Endometrial microvascular endothelial cells (primary cell): ENCODE data around the gene IFTAP. TPM values are rescaled to one million over a fixed set of nuclear protein-coding genes. Genes with fewer than 3 reads are reported as not detected.
"Not testable (repeated sequence)": the region's sequence is repeated elsewhere in the genome, so short reads cannot be mapped to it uniquely, and the experiment has no call there.

Source experiments
- in situ Hi-C: cut with HindIII; loops from 2 replicates; pipeline ENCODE4 v1.10.0; 2017; ENCODE audit warnings: low sequenced_read_pairs, low pct_unique_long_range_greater_than_20kb; ENCODE audit errors: inconsistent ontology term
- total RNA-seq: library from RNA; depleted of rRNA; stranded (reverse); fragments of >200 nt; gene quantifications from one replicate; pipeline ENCODE4 v1.2.3, GENCODE V29; 2015; ENCODE audit errors: inconsistent ontology term

The IFTAP gene
- total RNA-seq = 38.7 TPM

- in situ Hi-C loops = no loop called here
These were observed at the start of gene IFTAP for GRCh38 chr11:36594316-36594989. TSS of gene IFTAP (plus strand) at chr11:36594502. CDS start at chr11:36610104, 15,602 bp downstream.

- in situ Hi-C loops = no loop called here
These were observed 43.8 kb upstream of the IFTAP start for GRCh38 chr11:36550385-36551115.

- in situ Hi-C loops = not testable (repeated sequence)
These were observed 36.9 kb upstream of the IFTAP start for GRCh38 chr11:36557390-36557789.

GRCh38 chr11:36557991-36558390 is 36.3 kb upstream of the IFTAP start:
- in situ Hi-C loops = no loop called here

- in situ Hi-C loops = no loop called here
These were observed 35.5 kb upstream of the IFTAP start for GRCh38 chr11:36558571-36559413.

GRCh38 chr11:36564376-36565030 is 29.8 kb upstream of the IFTAP start:
- in situ Hi-C loops = no loop called here

- in situ Hi-C loops = no loop called here
These were observed 29.2 kb upstream of the IFTAP start for GRCh38 chr11:36565031-36565610.

GRCh38 chr11:36566407-36567053 is 27.8 kb upstream of the IFTAP start:
- in situ Hi-C loops = no loop called here

- in situ Hi-C loops = no loop called here
These were observed 26.6 kb upstream of the IFTAP start, which contains the start of gene RAG1 for GRCh38 chr11:36567694-36568093. TSS of gene RAG1 (plus strand) at chr11:36568007. CDS start at chr11:36573305, 5,298 bp downstream.

- in situ Hi-C loops = no loop called here
These were observed 25.2 kb upstream of the IFTAP start for GRCh38 chr11:36569095-36569494.

GRCh38 chr11:36574486-36574885 is 19.8 kb upstream of the IFTAP start:
- in situ Hi-C loops = no loop called here

- in situ Hi-C loops = no loop called here
These were observed 16.9 kb upstream of the IFTAP start for GRCh38 chr11:36577373-36577772.

GRCh38 chr11:36577859-36578258 is 16.4 kb upstream of the IFTAP start:
- in situ Hi-C loops = no loop called here

- in situ Hi-C loops = no loop called here
These were observed 15.8 kb upstream of the IFTAP start for GRCh38 chr11:36578458-36578857.

- in situ Hi-C loops = no loop called here
These were observed 12.8 kb upstream of the IFTAP start for GRCh38 chr11:36581536-36581935.

GRCh38 chr11:36583667-36584066 is 10.6 kb upstream of the IFTAP start:
- in situ Hi-C loops = no loop called here

GRCh38 chr11:36586543-36586942 is 7.8 kb upstream of the IFTAP start:
- in situ Hi-C loops = no loop called here

- in situ Hi-C loops = no loop called here
These were observed 6.2 kb upstream of the IFTAP start for GRCh38 chr11:36588099-36588498.
